Measurements from ENCODE around the gene EEF1E1.

The EEF1E1 gene

DNA sequence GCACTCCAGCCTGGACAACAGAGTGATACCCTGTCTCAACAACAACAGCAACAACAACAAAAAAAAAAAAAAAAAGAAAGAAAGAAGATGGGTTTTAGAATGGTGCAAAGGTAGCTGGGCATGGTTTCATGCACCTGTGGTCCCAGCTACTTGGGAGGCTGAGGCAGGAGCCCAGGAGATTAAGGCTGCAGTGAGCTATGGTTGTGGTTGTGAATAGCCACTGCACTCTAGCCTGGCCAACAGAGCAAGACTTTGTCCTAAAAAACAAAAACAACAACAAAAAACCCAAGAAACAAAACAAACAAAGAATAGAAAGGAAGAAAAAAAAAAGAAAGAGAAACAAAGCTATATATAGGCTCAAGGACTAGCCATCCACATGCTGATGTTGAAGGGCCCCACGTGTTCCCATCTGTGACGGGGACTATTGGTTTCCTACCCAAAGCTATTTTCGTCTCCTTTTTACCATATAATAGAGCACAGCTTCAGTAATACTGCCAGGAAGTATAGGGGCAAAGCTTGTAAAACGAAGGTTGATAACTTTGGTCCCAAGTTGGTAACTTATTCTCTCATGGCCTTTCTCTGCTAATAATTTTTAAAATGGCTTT, 7.9 kb upstream of the EEF1E1 start (continued):
- no peak for TF ChIP-seq ZNF426 (tag by site-specific recombination; IDR thresholded peaks at IDR 0.05)
- TF ChIP-seq ZNF174 (tag by site-specific recombination; IDR thresholded peaks at IDR 0.05) = no peak
- no peak for TF ChIP-seq ZNF292 (tag by site-specific recombination; IDR thresholded peaks at IDR 0.05; ENCODE audit: borderline replicate concordance, low read depth)
- TF ChIP-seq BCL11B (tag by site-specific recombination; IDR thresholded peaks at IDR 0.05; ENCODE audit: low read depth) = no peak

DNA sequence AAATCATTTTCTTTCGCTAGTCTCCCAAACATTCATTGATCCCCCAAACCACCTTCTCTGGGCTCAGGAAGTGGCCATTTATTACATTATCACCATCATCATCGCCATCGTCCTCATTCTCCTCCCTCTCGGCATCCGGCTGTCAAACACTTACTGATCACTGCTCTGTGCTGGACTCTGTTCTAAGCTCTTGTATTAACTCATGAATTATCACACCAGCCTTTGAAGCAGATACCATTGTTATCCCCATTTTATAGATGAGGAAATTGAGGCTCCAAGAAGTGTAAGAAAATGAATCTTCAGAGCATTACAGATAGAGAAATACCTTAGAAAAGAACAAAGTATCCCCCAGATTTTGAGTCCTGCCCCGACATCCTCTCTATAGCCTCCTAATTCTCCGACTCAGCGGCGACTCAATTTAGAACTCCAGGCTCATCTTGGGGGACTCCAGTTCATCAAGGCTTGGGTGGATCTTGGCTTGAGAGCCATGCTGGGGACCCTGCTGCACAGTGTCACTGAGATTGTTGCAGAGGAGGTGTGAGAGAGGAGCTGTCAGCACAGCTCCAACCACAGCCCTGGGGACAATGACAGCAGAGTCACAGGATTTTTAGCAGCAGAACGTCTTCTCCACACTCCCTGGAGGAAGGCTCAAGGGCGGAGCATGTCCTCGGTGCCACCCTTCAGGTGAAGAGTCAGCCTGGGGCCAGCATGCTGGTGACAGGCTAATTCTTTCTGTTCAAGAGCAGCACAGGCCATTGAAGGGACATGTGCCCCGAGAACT, 6.6 kb upstream of the EEF1E1 start:
- CTCF ChIA-PET = no interaction called here
- Histone ChIP-seq H3K36me3 (ENCODE audit: control insufficient read depth in 2 of 2, insufficient read depth in 1 of 2, low read length in 2 of 2) (no peaks in the 10 kb centered on the region), H3K4me3 (ENCODE audit: low read depth, low read length) (no peak overlapping the region), H3K9me3 (ENCODE audit: control insufficient read depth, insufficient read depth, low read depth, low read length) (no peaks in the 10 kb centered on the region), H3K27ac (ENCODE audit: extremely low read depth, low read depth, low read length) (no peak overlapping the region), H3K4me1 (ENCODE audit: control insufficient read depth, insufficient read depth, low read length) (no peaks in the 10 kb centered on the region)
- POLR2A ChIA-PET = no interaction called here
- TF ChIP-seq ZNF548 (tag by site-specific recombination; IDR thresholded peaks at IDR 0.05) = no peak
- TF ChIP-seq, protein P1, sequence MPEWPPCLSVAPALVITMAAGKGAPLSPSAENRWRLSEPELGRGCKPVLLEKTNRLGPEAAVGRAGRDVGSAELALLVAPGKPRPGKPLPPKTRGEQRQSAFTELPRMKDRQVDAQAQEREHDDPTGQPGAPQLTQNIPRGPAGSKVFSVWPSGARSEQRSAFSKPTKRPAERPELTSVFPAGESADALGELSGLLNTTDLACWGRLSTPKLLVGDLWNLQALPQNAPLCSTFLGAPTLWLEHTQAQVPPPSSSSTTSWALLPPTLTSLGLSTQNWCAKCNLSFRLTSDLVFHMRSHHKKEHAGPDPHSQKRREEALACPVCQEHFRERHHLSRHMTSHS (tag by site-specific recombination; IDR thresholded peaks at IDR 0.05) = no peak
- TF ChIP-seq, protein P2, sequence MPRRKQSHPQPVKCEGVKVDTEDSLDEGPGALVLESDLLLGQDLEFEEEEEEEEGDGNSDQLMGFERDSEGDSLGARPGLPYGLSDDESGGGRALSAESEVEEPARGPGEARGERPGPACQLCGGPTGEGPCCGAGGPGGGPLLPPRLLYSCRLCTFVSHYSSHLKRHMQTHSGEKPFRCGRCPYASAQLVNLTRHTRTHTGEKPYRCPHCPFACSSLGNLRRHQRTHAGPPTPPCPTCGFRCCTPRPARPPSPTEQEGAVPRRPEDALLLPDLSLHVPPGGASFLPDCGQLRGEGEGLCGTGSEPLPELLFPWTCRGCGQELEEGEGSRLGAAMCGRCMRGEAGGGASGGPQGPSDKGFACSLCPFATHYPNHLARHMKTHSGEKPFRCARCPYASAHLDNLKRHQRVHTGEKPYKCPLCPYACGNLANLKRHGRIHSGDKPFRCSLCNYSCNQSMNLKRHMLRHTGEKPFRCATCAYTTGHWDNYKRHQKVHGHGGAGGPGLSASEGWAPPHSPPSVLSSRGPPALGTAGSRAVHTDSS (tag by site-specific recombination; IDR thresholded peaks at IDR 0.05) = 0 out of 2 replicates have a peak, but pooled peaks have one; percentile 27

DNA sequence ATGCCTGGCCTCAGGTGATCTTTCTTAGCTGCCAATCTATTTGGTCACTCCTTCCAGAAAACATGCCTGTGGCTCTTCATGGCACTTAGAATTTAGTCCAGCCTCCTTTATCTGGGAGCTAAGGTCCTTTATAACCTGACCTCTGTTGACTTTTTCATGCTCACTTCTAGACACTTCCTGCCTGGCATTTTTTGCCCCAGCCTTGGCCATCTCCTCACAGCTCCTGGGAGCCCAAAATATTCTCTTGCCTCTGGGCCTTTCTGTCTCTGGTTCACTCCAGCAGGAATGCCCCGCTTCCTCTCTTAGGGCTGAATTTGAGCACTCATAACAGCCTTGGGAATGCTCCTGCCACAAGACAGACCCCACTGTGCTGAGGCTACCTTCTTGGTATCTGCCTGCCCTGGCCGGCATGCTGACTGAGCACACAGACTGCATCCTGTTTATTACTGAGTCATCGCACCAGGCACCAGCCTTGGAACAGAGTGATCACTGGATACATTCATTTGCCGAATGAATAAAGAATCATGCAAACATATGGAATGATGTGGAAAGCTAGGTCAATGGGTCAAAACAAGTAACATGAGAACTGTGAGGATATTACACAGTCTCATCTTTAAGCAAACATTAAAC, 5.8 kb upstream of the EEF1E1 start:
- Histone ChIP-seq H3K9me3 (ENCODE audit: control insufficient read depth, insufficient read depth, low read depth, low read length) (no peaks in the 10 kb centered on the region), H3K27ac (ENCODE audit: extremely low read depth, low read depth, low read length) (no peak overlapping the region), H3K4me3 (ENCODE audit: low read depth, low read length) (no peak overlapping the region), H3K4me1 (ENCODE audit: control insufficient read depth, insufficient read depth, low read length) (no peaks in the 10 kb centered on the region), H3K36me3 (ENCODE audit: control insufficient read depth in 2 of 2, insufficient read depth in 1 of 2, low read length in 2 of 2) (no peaks in the 10 kb centered on the region)
- CTCF ChIA-PET = interaction anchor here (0.8 kb wide), 1 partner anchor 38 kb away, joined by 3 read pairs; no protein-coding TSS in a partner anchor
- no peak for TF ChIP-seq ZNF561 (tag by site-specific recombination; IDR thresholded peaks at IDR 0.05; ENCODE audit: borderline replicate concordance)
- POLR2A ChIA-PET = no interaction called here

DNA sequence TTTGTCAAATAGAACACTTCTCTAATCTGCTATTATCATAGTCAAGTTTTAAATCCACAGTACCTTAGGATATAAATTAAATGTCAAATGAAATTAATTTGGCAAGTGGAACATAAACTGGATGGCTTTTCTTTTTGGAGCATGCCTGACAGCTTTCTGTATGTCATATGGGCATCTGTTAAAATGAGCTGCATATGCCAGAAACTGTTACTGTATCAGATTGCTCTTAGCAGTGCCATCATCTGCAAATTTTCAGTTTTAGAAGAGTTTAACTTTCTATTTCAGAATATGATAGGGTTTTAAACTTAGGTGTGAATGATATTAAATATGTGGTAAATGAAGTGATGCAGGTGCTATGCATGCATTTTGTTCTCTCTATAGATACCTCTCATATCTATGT, 3.4 kb upstream of the EEF1E1 start:
- POLR2A ChIA-PET = no interaction called here
- TF ChIP-seq ZFHX2 (tag by site-specific recombination; conservative IDR thresholded peaks at IDR 0.05) = no peak
- TF ChIP-seq ZNF146 (tag by site-specific recombination; IDR thresholded peaks at IDR 0.05) = no peak
- TF ChIP-seq ZBTB1 (tag by site-specific recombination; IDR thresholded peaks at IDR 0.05) = no peak
- no peak for TF ChIP-seq ZNF544 (tag by site-specific recombination; IDR thresholded peaks at IDR 0.05)
- TF ChIP-seq, protein P3, sequence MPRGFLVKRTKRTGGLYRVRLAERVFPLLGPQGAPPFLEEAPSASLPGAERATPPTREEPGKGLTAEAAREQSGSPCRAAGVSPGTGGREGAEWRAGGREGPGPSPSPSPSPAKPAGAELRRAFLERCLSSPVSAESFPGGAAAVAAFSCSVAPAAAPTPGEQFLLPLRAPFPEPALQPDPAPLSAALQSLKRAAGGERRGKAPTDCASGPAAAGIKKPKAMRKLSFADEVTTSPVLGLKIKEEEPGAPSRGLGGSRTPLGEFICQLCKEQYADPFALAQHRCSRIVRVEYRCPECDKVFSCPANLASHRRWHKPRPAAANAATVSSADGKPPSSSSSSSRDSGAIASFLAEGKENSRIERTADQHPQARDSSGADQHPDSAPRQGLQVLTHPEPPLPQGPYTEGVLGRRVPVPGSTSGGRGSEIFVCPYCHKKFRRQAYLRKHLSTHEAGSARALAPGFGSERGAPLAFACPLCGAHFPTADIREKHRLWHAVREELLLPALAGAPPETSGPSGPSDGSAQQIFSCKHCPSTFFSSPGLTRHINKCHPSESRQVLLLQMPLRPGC (tag by site-specific recombination; IDR thresholded peaks at IDR 0.05) = no peak
- no peak for TF ChIP-seq ZBTB21 (tag by site-specific recombination; IDR thresholded peaks at IDR 0.05)
- TF ChIP-seq, protein P4, sequence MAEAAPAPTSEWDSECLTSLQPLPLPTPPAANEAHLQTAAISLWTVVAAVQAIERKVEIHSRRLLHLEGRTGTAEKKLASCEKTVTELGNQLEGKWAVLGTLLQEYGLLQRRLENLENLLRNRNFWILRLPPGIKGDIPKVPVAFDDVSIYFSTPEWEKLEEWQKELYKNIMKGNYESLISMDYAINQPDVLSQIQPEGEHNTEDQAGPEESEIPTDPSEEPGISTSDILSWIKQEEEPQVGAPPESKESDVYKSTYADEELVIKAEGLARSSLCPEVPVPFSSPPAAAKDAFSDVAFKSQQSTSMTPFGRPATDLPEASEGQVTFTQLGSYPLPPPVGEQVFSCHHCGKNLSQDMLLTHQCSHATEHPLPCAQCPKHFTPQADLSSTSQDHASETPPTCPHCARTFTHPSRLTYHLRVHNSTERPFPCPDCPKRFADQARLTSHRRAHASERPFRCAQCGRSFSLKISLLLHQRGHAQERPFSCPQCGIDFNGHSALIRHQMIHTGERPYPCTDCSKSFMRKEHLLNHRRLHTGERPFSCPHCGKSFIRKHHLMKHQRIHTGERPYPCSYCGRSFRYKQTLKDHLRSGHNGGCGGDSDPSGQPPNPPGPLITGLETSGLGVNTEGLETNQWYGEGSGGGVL (tag by site-specific recombination; IDR thresholded peaks at IDR 0.05) = no peak
- TF ChIP-seq, protein P5, sequence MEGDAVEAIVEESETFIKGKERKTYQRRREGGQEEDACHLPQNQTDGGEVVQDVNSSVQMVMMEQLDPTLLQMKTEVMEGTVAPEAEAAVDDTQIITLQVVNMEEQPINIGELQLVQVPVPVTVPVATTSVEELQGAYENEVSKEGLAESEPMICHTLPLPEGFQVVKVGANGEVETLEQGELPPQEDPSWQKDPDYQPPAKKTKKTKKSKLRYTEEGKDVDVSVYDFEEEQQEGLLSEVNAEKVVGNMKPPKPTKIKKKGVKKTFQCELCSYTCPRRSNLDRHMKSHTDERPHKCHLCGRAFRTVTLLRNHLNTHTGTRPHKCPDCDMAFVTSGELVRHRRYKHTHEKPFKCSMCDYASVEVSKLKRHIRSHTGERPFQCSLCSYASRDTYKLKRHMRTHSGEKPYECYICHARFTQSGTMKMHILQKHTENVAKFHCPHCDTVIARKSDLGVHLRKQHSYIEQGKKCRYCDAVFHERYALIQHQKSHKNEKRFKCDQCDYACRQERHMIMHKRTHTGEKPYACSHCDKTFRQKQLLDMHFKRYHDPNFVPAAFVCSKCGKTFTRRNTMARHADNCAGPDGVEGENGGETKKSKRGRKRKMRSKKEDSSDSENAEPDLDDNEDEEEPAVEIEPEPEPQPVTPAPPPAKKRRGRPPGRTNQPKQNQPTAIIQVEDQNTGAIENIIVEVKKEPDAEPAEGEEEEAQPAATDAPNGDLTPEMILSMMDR (tag by site-specific recombination; IDR thresholded peaks at IDR 0.05) = no peak
- TF ChIP-seq SCRT2 (tag by site-specific recombination; IDR thresholded peaks at IDR 0.05) = no peak
- TF ChIP-seq ZNF138 (tag by site-specific recombination; IDR thresholded peaks at IDR 0.05; ENCODE audit: borderline replicate concordance) = no peak

More for the DNA sequence above, 3.4 kb upstream of the EEF1E1 start:
- no peaks in the 10 kb centered on the region for H3K9me3 ChIP-seq (ENCODE audit: control insufficient read depth, insufficient read depth, low read depth, low read length)
- H3K4me3 ChIP-seq (ENCODE audit: low read depth, low read length) = no peak overlapping the region
- no peaks in the 10 kb centered on the region for H3K36me3 ChIP-seq (ENCODE audit: control insufficient read depth in 2 of 2, insufficient read depth in 1 of 2, low read length in 2 of 2)
- H3K27ac ChIP-seq (ENCODE audit: extremely low read depth, low read depth, low read length) = no peak overlapping the region
- CTCF ChIA-PET = interaction anchor here (0.7 to 1.0 kb wide), 3 partner anchors 100 to 847 kb away, joined by 3 to 5 read pairs (median 4); no protein-coding TSS in a partner anchor
- H3K4me1 ChIP-seq (ENCODE audit: control insufficient read depth, insufficient read depth, low read length) = no peaks in the 10 kb centered on the region
